ENCODE measurements around the gene NAPSA.
"Not testable (repeated sequence)": the region's sequence is repeated elsewhere in the genome, so short reads cannot be mapped to it uniquely, and the experiment has no call there.

The NAPSA gene

GRCh38 chr19:50358483-50359327 is 6.7 kb downstream of the NAPSA start:
- peak; percentile 63 for DNase-seq (ENCODE audit: low read depth)

GRCh38 chr19:50357178-50358100 is 8.0 kb downstream of the NAPSA start:
- peak; percentile 79 for DNase-seq (ENCODE audit: low read depth)

- DNase-seq (ENCODE audit: low read depth), result no peak
These were observed 8.7 kb downstream of the NAPSA start for GRCh38 chr19:50356691-50357177.

- DNase-seq (ENCODE audit: low read depth), result not testable (repeated sequence)
These were observed 12.0 kb downstream of the NAPSA start for GRCh38 chr19:50353487-50353880.

GRCh38 chr19:50352242-50352641 is 13.2 kb downstream of the NAPSA start:
- DNase-seq (ENCODE audit: low read depth), result no peak

GRCh38 chr19:50349277-50350057 is 16.0 kb downstream of the NAPSA start:
- no peak for DNase-seq (ENCODE audit: low read depth)

GRCh38 chr19:50347089-50347581 is 18.3 kb downstream of the NAPSA start:
- DNase-seq (ENCODE audit: low read depth), result not testable (repeated sequence)

GRCh38 chr19:50344661-50345318 is 20.6 kb downstream of the NAPSA start:
- no peak for DNase-seq (ENCODE audit: low read depth)

GRCh38 chr19:50341091-50341564 is 24.3 kb downstream of the NAPSA start:
- no peak for DNase-seq (ENCODE audit: low read depth)

GRCh38 chr19:50340331-50340730 is 25.1 kb downstream of the NAPSA start:
- no peak for DNase-seq (ENCODE audit: low read depth)

- not testable (repeated sequence) for DNase-seq (ENCODE audit: low read depth)
These were observed 28.4 kb downstream of the NAPSA start for GRCh38 chr19:50337031-50337430.

GRCh38 chr19:50334741-50335421 is 30.6 kb downstream of the NAPSA start:
- DNase-seq (ENCODE audit: low read depth), result no peak

- DNase-seq (ENCODE audit: low read depth), result peak; percentile 74
These were observed 31.5 kb downstream of the NAPSA start for GRCh38 chr19:50333737-50334617.

- peak; percentile 81 for DNase-seq (ENCODE audit: low read depth)
These were observed 32.2 kb downstream of the NAPSA start for GRCh38 chr19:50333235-50333736.

- no peak for DNase-seq (ENCODE audit: low read depth)
These were observed 33.0 kb downstream of the NAPSA start for GRCh38 chr19:50332244-50333038.

- DNase-seq (ENCODE audit: low read depth), result no peak
These were observed 33.5 kb downstream of the NAPSA start for GRCh38 chr19:50331994-50332243.

- DNase-seq (ENCODE audit: low read depth), result no peak
These were observed 34.0 kb downstream of the NAPSA start for GRCh38 chr19:50331221-50331993.

Measured in activated T-helper 9 cell treated with anti-CD3 and anti-CD28 coated beads, Interleukin-2, amount 50 U/mL, for 16 hours (primary cell).